ENCODE measurements around the gene ZNF81.

- TF ChIP-seq POLR2A (IDR thresholded peaks at IDR 0.05; ENCODE audit: low read length) (no peak), GATA1 (IDR thresholded peaks at IDR 0.05; ENCODE audit: low read depth, low read length) (no peak)
Measured at GRCh38 chrX:47958761-47959342, 122.2 kb downstream of the ZNF81 start.
